Sciatic nerve (tissue), 2 donors: ENCODE measurements around the gene FOXN3. TPM values are rescaled to one million over a fixed set of nuclear protein-coding genes. Genes with fewer than 3 reads are reported as not detected.
"Not testable (repeated sequence)": the region's sequence is repeated elsewhere in the genome, so short reads cannot be mapped to it uniquely, and the experiment has no call there.

ENCODE experiments used
- ATAC-seq: fragments of 200-7000 bp; cut with Tn5 transposase; one replicate; pipeline ENCODE4 v1.9.1; 2020; ENCODE audit warnings: mild to moderate bottlenecking, moderate library complexity
- DNase-seq: peaks from one replicate; pipeline ENCODE4 v3.0.0-alpha.2; 2020; ENCODE audit warnings: low spot score
- intact Hi-C: fragments of 100-400 bp; cut with DNase I; formaldehyde crosslinking; loops from one replicate; pipeline ENCODE4 v1.14.2; 2022
- total RNA-seq: library from RNA; stranded (reverse); fragmentation: NEBNext Ultra II Directional; extraction: Animal tissue kit (Norgen Biotek cat#: 25700); gene quantifications from one replicate; pipeline ENCODE4 v1.2.1, GENCODE V29; 2021
- donor health status: DM: no; HTN: no; CAD: no.
- donor health status: DM: no; HTN: no; CAD: no.

Gene FOXN3
- total RNA-seq, 1 donor from 2014 or later, result 80.9 TPM

DNA sequence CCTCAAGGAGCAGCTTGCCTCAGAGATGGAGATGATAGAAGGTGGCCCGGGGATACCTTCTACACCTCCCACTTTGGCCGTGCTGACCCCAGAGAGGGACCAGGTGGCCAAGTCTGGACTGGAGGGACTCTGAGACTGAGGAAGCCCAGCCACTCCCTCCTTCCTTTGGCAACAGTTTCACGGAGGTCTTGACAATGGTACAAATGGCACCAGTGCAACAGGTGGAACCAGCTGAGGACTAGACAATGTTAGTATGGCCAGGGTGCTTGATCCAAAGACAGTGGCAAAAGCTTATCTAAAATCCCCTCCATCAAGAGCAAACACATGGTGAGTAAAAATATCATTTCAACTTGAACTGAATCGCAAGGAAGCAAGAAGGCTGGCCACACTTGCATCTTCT is 117.4 kb downstream of the FOXN3 start:
- intact Hi-C loops, result no loop called here

DNA sequence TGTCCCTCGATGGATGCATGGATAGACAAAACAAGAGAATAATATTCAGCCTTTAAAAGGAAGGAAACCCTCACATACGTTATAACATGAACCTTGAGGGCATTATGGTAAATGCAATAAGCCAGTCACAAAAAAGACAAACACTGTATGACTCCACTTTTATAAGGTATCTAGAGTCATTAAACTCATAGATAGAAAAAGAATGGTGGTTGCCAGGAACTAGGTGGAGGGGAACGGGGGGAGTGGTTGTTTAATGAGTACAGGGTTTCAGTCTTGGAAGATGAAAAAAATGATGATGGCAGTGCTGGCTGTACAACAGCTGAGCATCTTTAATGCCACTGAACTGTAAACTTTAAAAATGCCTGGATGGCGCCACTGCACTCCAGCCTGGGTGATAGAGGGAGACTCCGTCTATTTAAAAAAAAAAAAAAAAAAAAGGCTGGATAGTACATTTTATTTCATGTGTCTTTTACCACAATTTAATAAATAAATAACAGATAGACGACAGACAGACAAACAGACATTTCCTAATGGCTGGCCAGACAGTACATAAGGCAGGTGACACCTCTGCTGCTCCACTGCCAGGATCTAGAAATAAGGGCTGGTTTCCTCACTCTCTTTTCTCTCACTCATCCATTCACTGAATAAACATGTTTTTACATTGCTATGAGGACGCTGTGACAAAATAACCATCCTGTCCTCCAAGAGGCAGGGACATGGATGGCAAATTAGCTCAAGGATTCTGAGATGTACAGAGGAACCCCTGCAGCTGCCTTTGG is 118.8 kb downstream of the FOXN3 start:
- ATAC-seq (no peak), DNase-seq (no peak)
- intact Hi-C loops, result no loop called here

More for the DNA sequence above, 117.4 kb downstream of the FOXN3 start:
- no peak for DNase-seq
- no peak for ATAC-seq

DNA sequence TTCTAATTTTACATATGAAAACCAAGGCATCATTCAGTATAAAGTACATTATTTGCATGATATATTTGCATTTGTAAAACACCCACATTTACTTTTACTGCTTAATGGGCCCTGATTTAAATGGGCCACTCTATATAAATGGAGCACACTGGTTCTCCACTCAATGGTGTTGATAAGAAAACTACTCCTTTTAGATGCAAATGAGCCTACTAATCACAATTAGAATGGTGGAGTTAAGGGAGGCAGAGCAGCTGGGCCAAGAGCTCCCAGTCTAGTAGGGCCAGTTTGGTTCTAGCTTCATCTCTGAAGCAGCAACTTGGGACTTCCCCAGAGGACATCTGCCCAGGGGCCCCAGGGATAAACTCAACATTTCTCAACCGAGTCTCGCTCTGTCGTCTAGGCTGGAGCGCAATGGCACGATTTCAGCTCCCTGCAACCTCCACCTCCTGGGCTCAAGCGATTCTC is 120.7 kb downstream of the FOXN3 start:
- intact Hi-C loops, result no loop called here
- peak; percentile 18 for DNase-seq
- ATAC-seq, result no peak

DNA sequence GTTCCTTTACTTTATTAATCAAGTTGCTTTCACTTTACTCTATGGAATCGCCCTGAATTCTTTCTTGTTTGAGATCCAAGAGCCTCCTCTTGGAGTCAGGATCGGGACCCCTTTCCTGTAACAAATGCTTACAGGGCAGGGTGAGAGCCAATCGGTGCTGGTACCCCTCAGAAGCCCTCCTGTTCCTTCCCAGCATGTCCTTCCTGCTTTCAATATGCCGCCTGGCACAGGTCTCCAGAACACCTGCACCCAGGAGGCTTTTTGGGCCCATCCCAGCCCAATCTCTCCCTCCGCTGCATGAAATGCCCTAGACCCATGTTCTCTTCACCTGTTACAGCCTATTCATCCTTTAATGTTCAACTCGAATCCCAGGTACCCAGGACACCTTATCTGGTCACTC is 122.2 kb downstream of the FOXN3 start:
- ATAC-seq (no peak), DNase-seq (peak; percentile 36)
- intact Hi-C loops, result no loop called here

DNA sequence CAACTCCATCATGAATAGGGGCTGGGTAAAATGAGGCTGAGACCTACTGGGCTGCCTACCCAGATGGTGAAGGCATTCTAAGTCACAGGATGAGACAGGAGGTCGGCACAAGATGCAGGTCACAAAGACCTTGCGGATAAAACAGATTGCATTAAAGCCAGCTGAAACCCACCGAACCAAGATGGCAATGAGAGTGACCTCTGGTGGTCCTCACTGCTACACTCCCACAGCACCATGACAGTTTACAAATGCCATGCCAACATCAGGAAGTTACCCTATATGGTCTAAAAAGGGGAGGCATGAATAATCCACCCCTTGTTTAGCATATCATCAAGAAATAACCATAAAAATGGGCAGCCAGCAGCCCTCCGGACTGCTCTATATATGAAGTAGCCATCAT is 122.6 kb downstream of the FOXN3 start:
- ATAC-seq, intact Hi-C loops: not testable (repeated sequence)
- DNase-seq, result peak; percentile 1

DNA sequence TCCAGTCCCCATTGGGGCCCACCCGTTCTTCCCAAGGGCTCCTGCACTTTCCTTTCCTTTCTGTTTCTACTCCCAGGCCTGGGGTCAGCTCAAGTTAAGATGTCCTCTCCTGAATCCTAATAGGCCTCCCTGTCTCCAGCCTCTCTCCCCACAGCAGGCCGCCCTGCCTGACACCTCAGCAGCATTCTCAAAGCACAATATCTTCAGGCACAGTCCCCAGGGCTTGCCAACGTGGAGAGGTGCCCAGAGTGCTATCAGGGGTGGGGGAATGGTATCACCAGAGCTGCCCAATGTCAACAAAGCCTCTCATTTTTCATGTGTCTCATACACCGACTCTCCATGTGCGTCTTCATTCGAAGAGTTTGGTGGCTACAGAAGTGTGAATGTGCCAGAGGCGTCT is 123.0 kb downstream of the FOXN3 start:
- intact Hi-C loops, result no loop called here
- peak; percentile 41 for DNase-seq
- no peak for ATAC-seq

DNA sequence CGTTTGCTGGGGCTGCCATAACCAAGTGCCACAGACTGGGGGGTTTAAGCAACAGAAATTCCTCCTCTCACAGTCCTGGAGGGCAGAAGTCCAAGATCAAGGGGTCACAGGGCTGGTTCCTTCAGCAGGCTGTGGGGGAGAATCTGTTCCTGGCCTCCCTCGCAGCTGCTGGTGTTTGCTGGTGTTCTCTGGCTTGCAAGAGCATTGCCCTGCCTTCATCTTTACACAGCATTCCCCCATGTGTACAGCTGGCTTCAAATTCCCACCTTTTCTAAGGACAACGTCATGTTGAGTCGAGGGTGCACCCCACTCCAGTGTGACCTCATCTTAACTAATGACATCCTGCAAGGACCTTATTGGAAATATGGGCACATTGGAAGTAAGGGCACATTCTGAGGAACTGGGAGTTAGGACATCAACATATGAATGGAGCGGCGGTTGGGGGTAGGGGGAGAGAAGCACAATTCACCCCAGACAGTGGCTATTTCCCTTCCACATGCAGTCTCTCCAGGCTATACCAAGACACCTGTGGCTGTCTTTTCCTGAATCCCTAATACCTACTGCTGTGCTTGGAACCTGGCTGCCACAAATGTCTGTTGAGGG is 123.6 kb downstream of the FOXN3 start:
- ATAC-seq (no peak), DNase-seq (no peak)
- intact Hi-C loops, result no loop called here

DNA sequence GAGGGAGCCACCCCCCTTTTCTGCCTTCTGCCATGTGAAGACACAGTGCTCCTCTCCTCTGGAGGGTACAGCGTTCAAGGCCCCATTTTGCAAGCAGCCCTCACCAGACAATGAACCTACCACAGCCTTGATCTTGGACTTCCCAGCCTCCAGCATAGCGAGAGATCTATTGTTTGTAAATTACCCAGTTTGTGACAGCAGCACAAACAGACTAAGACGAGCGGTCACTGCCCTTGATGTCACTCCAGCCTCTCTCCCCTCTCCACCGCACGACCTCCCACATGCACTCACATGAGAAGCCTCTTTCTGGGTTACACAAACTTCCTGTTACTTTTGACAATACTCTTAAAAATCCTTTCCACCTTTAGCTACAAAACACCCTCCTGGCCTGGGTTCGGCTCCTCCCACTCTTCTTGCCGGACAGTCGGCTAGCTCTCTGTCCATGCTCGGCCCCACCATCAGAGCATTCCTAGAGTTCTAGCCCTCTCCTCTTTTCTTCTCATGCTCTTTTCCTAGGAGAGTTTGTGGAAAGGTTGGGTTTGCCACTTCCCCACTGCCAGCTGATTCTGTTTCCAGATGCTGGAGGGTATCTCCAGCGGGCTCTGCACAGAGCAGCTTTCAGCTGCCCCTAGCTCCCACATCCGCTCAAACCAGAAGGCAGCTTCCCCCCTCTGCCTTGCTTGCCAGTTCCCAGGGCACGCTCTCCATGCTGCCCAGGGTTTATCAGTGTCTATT is 124.3 kb downstream of the FOXN3 start:
- DNase-seq (peak; percentile 23), ATAC-seq (no peak)
- intact Hi-C loops, result no loop called here

DNA sequence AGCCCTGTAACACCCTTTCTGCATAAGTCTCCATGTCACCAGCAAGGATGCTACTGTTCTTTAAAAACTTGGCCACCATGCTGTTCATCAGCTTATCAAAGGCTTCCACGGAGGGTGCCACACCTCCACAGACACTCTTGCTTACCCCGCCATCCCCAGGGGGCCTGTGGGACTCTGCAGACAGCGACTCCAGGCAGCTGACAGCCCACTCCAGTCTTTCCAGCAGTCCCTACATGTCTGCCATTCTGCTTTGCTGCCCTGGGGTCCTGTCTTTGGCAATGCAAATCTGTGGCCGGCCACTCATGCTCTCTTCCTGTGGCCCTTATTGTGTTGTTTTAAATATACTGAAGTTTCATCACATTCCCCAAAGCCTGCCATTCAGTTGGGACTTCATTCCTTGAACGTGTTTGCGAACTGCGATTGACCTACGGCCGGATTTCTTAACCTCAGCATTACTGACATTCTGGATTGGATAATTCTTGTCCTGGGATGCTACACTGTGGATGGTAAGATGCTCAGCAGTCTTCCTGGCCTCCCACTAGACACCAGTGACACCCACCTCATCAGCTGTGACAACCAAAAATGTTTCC is 125.6 kb downstream of the FOXN3 start:
- DNase-seq (peak; percentile 18), ATAC-seq (no peak)
- intact Hi-C loops, result no loop called here

DNA sequence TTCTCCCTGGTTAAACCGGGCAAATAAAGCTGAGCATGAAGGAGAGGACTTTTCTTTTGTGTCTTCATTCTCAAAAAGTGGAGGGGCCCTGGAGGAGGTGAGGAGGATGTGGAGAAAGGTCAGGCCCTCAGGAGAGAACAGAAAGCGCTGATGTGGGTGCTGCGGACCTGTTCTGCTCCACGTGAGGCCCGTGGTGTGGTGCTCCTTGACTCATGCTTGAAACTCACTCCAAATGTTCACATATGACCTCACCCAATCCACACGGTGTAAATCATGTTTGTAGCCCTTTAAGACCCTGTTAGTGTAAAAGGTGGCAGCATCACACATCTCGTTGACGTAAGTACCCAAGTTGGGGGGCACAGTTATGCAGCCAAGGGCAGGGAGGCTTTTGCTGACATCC is 126.2 kb downstream of the FOXN3 start:
- intact Hi-C loops, result no loop called here
- no peak for ATAC-seq
- DNase-seq, result peak; percentile 12

DNA sequence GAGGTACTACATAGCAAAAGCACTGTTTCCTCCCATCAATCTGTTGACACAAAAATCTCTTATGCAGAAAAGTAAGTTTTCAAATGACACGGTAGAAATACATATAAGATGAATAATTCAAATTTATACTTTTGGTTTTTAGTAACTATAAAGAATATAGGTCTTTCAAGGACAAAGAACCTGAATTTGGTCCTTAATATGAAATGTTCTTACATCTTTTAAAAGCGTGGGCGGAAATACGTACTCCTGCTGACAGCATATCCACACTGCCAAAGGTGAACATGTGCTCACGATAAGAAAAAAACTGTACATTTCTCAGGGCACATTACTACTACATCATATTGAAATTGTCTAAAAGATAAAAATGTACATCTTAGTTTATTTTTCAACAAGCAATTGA is 127.6 kb downstream of the FOXN3 start:
- ATAC-seq (no peak), DNase-seq (no peak)
- intact Hi-C loops, result no loop called here

DNA sequence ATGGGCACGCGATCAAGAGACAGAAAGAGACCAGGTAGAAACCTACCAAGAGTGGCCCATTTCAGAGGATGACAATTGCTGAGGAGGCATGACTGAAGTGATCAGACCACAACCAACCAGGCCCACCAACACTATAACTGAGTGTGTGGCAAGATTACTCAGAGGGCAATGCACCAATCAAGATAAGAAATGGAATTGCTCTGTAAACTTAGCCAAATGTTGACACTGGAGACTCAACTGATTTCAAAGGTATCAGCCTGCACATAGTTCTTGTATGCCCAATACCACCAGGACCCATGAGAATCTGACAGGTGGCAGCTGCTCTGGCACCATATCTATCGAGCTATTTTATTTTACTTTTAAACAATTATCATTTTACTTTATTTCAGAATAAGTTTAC is 128.9 kb downstream of the FOXN3 start:
- intact Hi-C loops, result no loop called here
- no peak for ATAC-seq

DNA sequence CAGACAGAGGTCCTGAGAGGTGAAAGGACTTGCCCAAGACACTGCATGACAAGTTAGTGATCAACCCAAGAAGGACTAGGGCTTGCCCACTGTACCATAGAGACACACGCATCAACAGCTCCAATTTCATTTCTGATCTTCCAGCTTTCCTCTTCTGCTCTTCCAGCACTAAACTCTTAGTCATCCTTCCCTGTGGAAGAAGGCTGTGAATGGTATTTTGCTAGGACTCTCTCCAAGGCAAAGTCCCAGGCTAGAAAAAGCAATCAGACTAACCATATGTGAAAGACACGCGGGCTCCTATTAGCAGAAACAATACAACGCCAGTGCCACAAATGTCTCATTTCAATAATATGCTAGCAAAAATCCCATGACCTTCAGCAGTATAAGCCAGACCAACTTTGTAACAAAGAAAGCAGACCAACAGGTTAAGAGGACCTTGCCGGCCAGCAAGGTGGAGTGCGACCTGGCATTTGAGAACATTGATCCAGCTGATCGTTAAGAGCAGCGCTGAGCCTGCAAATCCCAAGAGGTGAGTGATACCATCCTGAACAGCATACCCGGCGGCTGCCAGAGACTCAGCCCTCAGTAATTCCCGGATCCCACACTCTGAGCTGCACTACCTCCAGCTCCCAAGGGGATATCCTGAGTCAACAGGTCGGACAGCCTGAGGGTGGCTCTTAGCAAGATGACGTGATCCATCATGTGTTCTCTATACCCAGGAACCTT is 132.5 kb downstream of the FOXN3 start:
- DNase-seq (peak; percentile 49), ATAC-seq (peak; percentile 81)
- intact Hi-C loops, result no loop called here

More for the DNA sequence above, 128.9 kb downstream of the FOXN3 start:
- peak; percentile 33 for DNase-seq

DNA sequence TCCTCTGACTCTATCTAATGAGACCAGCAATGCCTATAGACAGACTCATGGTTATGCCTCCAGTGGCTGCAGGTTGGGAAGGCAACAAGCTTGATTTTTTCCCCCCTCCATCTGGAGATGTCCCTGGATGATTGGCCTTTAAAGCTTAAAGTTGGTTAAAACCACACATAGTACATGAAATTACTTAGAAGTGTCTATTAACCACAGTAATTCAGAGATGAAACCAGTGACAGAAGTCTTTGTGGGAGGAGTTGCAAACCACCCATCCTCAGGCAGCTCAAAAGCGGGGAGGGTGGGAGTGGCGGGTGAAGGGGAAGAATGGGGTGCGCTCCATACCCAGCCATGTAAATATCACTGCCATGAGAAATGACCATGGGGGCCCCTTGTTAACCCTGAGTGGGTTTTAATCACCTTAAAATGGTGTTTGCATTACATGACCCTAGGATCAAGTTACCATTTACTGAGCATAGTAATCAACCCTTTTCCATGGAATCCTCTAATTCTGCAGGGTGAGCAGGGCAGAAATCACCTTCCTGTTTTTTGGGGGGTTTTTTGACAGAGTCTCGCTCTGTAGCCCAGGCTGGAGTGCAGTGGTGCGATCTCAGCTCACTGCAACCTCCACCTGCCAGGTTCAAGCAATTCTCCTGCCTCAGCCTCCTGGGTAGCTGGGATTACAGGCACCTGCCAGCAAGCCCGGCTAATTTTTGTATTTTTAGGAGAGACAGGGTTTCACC is 133.5 kb downstream of the FOXN3 start:
- ATAC-seq (no peak), DNase-seq (peak; percentile 27)
- intact Hi-C loops, result no loop called here

DNA sequence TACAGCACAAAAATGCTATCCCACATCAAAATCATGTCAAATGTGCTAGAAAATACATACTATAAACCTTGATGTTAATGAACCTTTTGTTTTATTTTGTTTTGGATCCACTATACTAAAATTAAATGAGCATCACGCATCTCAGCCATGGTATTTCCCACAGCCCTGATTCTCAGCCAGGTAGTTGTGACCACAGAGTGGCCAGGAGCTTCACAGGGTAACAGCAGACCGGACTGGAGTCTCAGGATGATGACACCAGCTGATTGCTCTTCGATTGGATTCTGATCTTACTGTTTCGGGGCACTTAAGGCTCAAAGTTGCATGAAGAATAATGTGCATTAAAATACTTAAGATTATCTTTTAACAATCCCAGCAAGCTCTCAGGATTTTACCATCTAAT is 134.8 kb downstream of the FOXN3 start:
- DNase-seq, result no peak
- intact Hi-C loops, result no loop called here
- no peak for ATAC-seq

DNA sequence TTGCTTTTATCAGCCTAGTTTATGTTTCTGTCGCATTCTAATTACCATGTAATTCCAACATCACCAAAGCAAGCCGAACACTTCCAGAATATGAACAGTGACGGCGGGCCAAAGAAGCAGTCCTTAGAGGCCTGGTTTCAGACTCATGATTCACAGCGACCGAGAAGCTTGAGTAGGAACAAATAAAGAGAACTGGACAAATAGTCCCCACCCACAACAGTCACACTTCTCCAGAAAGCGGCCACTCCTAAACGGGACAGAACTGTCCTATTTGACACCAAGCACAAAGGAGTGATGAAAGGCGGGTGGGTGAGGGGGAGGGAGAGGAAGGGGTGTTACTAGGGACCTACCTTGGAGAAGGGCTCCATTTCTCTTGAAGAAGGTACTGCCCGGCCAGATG is 136.4 kb downstream of the FOXN3 start:
- DNase-seq (peak; percentile 14), ATAC-seq (no peak)
- intact Hi-C loops, result no loop called here

DNA sequence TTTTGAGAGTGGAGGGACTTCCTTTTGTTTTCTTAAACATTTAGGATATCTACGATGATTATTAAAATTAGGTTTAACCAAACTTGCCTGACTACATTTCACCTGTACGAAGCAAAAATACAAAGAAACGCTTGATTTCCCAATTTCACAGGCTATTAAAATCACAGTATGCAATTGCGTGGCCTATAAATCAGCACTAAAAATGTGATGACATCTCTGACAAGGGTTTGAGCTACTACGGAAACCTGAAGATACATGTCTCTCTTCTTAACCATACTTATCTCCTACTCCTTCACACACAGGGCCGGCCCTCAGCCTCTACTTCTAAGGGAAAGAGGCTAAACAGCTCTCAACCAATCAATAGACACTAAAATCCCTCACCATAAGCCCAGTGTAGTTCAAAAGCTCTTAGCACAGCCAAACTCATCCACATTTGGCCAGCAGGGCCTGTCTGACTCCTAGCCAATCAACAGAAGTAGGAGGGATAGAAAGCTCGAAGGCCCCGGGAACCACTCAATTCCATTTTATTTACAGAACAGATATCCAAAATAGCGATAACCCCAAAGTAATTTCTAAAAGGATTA is 137.3 kb downstream of the FOXN3 start:
- DNase-seq (peak; percentile 45), ATAC-seq (no peak)
- intact Hi-C loops, result no loop called here

DNA sequence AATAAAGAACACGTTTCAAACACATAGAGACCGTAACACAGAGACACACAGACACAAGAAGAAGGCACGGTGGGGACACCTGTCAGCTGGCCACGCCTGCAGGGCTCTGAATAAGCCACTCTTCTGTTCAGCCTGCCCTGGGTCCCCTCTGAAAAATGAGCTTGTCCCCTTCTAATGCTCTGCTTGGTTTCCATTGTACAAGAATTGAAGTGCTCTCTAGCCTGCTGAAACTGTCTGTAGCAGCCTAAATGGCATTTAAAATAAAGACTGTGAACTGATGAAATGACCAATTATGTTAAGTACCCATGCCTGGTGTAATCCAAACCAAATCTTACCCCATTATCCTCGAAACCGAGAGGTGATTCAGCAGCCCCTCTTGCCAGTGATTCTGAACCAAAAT is 139.8 kb downstream of the FOXN3 start:
- intact Hi-C loops, result no loop called here
- no peak for ATAC-seq
- no peak for DNase-seq
